Mesodermal cell (in vitro differentiated cells): ENCODE results near the gene TGFBR3L.

Source experiments
- H3K27ac ChIP-seq: 2 replicates; pipeline ENCODE4 v1.7.0; 2013; ENCODE audit warnings: mild to moderate bottlenecking, low read depth, low read length, moderate library complexity; ENCODE audit not compliant: severe bottlenecking
- H3K36me3 ChIP-seq: 2 replicates; pipeline ENCODE4 v1.7.1; 2013; ENCODE audit warnings: mild to moderate bottlenecking, low read length, moderate library complexity; ENCODE audit not compliant: control insufficient read depth, insufficient read depth
- H3K4me1 ChIP-seq: one replicate; pipeline ENCODE4 v1.7.1; 2013; ENCODE audit warnings: mild to moderate bottlenecking, low read length; ENCODE audit not compliant: insufficient read depth, control insufficient read depth, poor library complexity, severe bottlenecking
- H3K4me3 ChIP-seq: 2 replicates; pipeline ENCODE4 v1.7.0; 2013; ENCODE audit warnings: low read length, control low read depth, mild to moderate bottlenecking; ENCODE audit not compliant: insufficient read depth, poor library complexity, severe bottlenecking; ENCODE audit errors: extremely low read depth
- H3K9me3 ChIP-seq: 2 replicates; pipeline ENCODE4 v1.7.1; 2013; ENCODE audit warnings: mild to moderate bottlenecking, low read length, moderate library complexity; ENCODE audit not compliant: control insufficient read depth
- WGBS, 2 experiments: methylation state at CpG; one replicate each; pipeline ENCODE4 v1.1.5; 2013; ENCODE audit warnings: missing lambda C conversion rate in 2 of 2; ENCODE audit not compliant: insufficient coverage in 2 of 2; 5-methylcytosine and 5-hydroxymethylcytosine counted together

Gene TGFBR3L

GRCh38 chr19:7907122-7907521 lies 7.5 kb upstream of the TGFBR3L start:
- no peak overlapping the region for H3K27ac ChIP-seq
- H3K4me3 ChIP-seq: no peak overlapping the region
- H3K9me3 ChIP-seq: no peaks in the 10 kb centered on the region
- H3K36me3 ChIP-seq: peaks cover 32% of the 10 kb centered on the region
- 98% methylated on average over 15 to 18 of the region's 19 CpGs for WGBS, 2 experiments
- H3K4me1 ChIP-seq: peaks cover 15% of the 10 kb centered on the region

GRCh38 chr19:7907544-7907943 lies 7.1 kb upstream of the TGFBR3L start:
- 98 to 100% methylated on average over 7 to 8 of the region's 11 CpGs for whole genome bisulfite sequencing, 2 experiments
- peaks cover 33% of the 10 kb centered on the region for H3K36me3 ChIP-seq
- H3K9me3 ChIP-seq: no peaks in the 10 kb centered on the region
- H3K4me1 ChIP-seq: peaks cover 14% of the 10 kb centered on the region
- H3K4me3 ChIP-seq: no peak overlapping the region
- no peak overlapping the region for H3K27ac ChIP-seq

- Histone ChIP-seq H3K9me3 (no peaks in the 10 kb centered on the region), H3K4me3 (no peak overlapping the region), H3K4me1 (peaks cover 8% of the 10 kb centered on the region), H3K36me3 (peaks cover 39% of the 10 kb centered on the region), H3K27ac (no peak overlapping the region)
- WGBS, 2 experiments: 91% methylated on average over 10 to 12 of the region's 14 CpGs
These were observed 6.4 kb upstream of the TGFBR3L start for GRCh38 chr19:7908078-7908699.

GRCh38 chr19:7908742-7909461 lies 5.7 kb upstream of the TGFBR3L start:
- Histone ChIP-seq H3K9me3 (no peaks in the 10 kb centered on the region), H3K4me3 (no peak overlapping the region), H3K36me3 (peaks cover 45% of the 10 kb centered on the region), H3K4me1 (peaks cover 8% of the 10 kb centered on the region), H3K27ac (no peak overlapping the region)
- 91% methylated on average over 17 to 19 of the region's 19 CpGs for WGBS, 2 experiments

- 96 to 100% methylated on average over 5 to 17 of the region's 21 CpGs for WGBS, 2 experiments
- peaks cover 7% of the 10 kb centered on the region for H3K4me1 ChIP-seq
- H3K9me3 ChIP-seq: no peaks in the 10 kb centered on the region
- no peak overlapping the region for H3K4me3 ChIP-seq
- peaks cover 45% of the 10 kb centered on the region for H3K36me3 ChIP-seq
- H3K27ac ChIP-seq: no peak overlapping the region
These were observed 5.1 kb upstream of the TGFBR3L start for GRCh38 chr19:7909471-7910067.

- 97% methylated on average over 49 to 50 of the region's 54 CpGs for WGBS, 2 experiments
- Histone ChIP-seq H3K27ac (no peak overlapping the region), H3K4me3 (no peak overlapping the region), H3K4me1 (no peaks in the 10 kb centered on the region), H3K9me3 (no peaks in the 10 kb centered on the region), H3K36me3 (peaks cover 45% of the 10 kb centered on the region)
These were observed 4.1 kb upstream of the TGFBR3L start for GRCh38 chr19:7910321-7911161.

GRCh38 chr19:7911508-7912143 lies 3.0 kb upstream of the TGFBR3L start:
- no peak overlapping the region for H3K4me3 ChIP-seq
- no peaks in the 10 kb centered on the region for H3K9me3 ChIP-seq
- peaks cover 37% of the 10 kb centered on the region for H3K36me3 ChIP-seq
- 94 to 96% methylated on average over 14 to 17 of the region's 18 CpGs for WGBS, 2 experiments
- peaks cover 3% of the 10 kb centered on the region for H3K4me1 ChIP-seq
- H3K27ac ChIP-seq: no peak overlapping the region

- H3K4me3 ChIP-seq: no peak overlapping the region
- whole genome bisulfite sequencing, 2 experiments: 93 to 96% methylated on average over 21 to 26 of the region's 31 CpGs
- no peaks in the 10 kb centered on the region for H3K9me3 ChIP-seq
- peaks cover 7% of the 10 kb centered on the region for H3K4me1 ChIP-seq
- no peak overlapping the region for H3K27ac ChIP-seq
- H3K36me3 ChIP-seq: peaks cover 37% of the 10 kb centered on the region
These were observed 2.4 kb upstream of the TGFBR3L start for GRCh38 chr19:7912144-7912696.

GRCh38 chr19:7912697-7913564 lies 1.7 kb upstream of the TGFBR3L start:
- Histone ChIP-seq H3K4me3 (no peak overlapping the region), H3K4me1 (peaks cover 8% of the 10 kb centered on the region), H3K36me3 (peaks cover 37% of the 10 kb centered on the region), H3K9me3 (no peaks in the 10 kb centered on the region), H3K27ac (no peak overlapping the region)
- whole genome bisulfite sequencing, 2 experiments: 94 to 97% methylated on average over 15 to 30 of the region's 39 CpGs
